HG03457 (cell line): Measurements from ENCODE around the gene ATXN1L.
"Not testable (repeated sequence)": the region's sequence is repeated elsewhere in the genome, so short reads cannot be mapped to it uniquely, and the experiment has no call there.

Source experiments
- ATAC-seq: cut with Tn5 transposase; IDR thresholded peaks from one replicate; pipeline ENCODE4 v1.9.1; 2021; ENCODE audit warnings: moderate number of reproducible peaks; ENCODE audit not compliant: unreplicated experiment

ATXN1L gene

GRCh38 chr16:71851746-71852145 is 6.0 kb downstream of the ATXN1L start:
- no peak for ATAC-seq

- ATAC-seq: no peak
These were observed 6.4 kb downstream of the ATXN1L start for GRCh38 chr16:71852158-71852557.

GRCh38 chr16:71852561-71852960 is 6.8 kb downstream of the ATXN1L start:
- ATAC-seq: no peak

- ATAC-seq: no peak
These were observed 7.6 kb downstream of the ATXN1L start for GRCh38 chr16:71853413-71853812.

- ATAC-seq: no peak
These were observed 8.7 kb downstream of the ATXN1L start for GRCh38 chr16:71854369-71854948.

GRCh38 chr16:71855937-71856662 is 10.3 kb downstream of the ATXN1L start:
- no peak for ATAC-seq

- no peak for ATAC-seq
These were observed 14.2 kb downstream of the ATXN1L start for GRCh38 chr16:71859762-71860521.

GRCh38 chr16:71863995-71864394 is 18.2 kb downstream of the ATXN1L start:
- no peak for ATAC-seq

GRCh38 chr16:71865173-71865863 is 19.5 kb downstream of the ATXN1L start:
- no peak for ATAC-seq

- ATAC-seq: not testable (repeated sequence)
These were observed 21.4 kb downstream of the ATXN1L start for GRCh38 chr16:71867175-71867574.

GRCh38 chr16:71867939-71868338 is 22.2 kb downstream of the ATXN1L start:
- ATAC-seq: no peak

GRCh38 chr16:71869089-71869488 is 23.3 kb downstream of the ATXN1L start:
- ATAC-seq: no peak

- no peak for ATAC-seq
These were observed 25.0 kb downstream of the ATXN1L start for GRCh38 chr16:71870818-71871217.

- no peak for ATAC-seq
These were observed 27.4 kb downstream of the ATXN1L start for GRCh38 chr16:71873199-71873598.

GRCh38 chr16:71878911-71879310 is 33.1 kb downstream of the ATXN1L start:
- ATAC-seq: no peak

GRCh38 chr16:71880176-71880575 is 34.4 kb downstream of the ATXN1L start:
- ATAC-seq: no peak

- ATAC-seq: peak; percentile 28
These were observed 36.9 kb downstream of the ATXN1L start for GRCh38 chr16:71882505-71883167.

GRCh38 chr16:71883168-71883848 is 37.5 kb downstream of the ATXN1L start:
- peak; percentile 31 for ATAC-seq

GRCh38 chr16:71883849-71884638 is 38.3 kb downstream of the ATXN1L start, which contains the start of gene ZNF821:
TSS of gene ZNF821 (minus strand) at chr16:71884182. CDS start at chr16:71879946, 4,236 bp downstream.
- ATAC-seq: peak; percentile 25
